HG02678 (cell line): Measurements from ENCODE around the gene CBY3.
"Not testable (repeated sequence)": the region's sequence is repeated elsewhere in the genome, so short reads cannot be mapped to it uniquely, and the experiment has no call there.

Experiments used
- ATAC-seq: cut with Tn5 transposase; IDR thresholded peaks from one replicate; pipeline ENCODE4 v1.9.1; 2021; ENCODE audit warnings: mild to moderate bottlenecking, moderate library complexity; ENCODE audit not compliant: unreplicated experiment

CBY3 gene

GRCh38 chr5:179680780-179681401 is at the start of gene CBY3:
CBY3 (minus strand) TSS chr5:179681034; CDS start chr5:179680918, 116 bp downstream.
- no peak for ATAC-seq

GRCh38 chr5:179730356-179730755 is 49.5 kb upstream of the CBY3 start:
- no peak for ATAC-seq

GRCh38 chr5:179729727-179730126 is 48.9 kb upstream of the CBY3 start:
- ATAC-seq = no peak

- ATAC-seq = no peak
These were observed 48.5 kb upstream of the CBY3 start for GRCh38 chr5:179729303-179729702.

- no peak for ATAC-seq
These were observed 46.3 kb upstream of the CBY3 start for GRCh38 chr5:179727106-179727505.

- ATAC-seq = no peak
These were observed 43.3 kb upstream of the CBY3 start for GRCh38 chr5:179724163-179724562.

GRCh38 chr5:179720222-179720621 is 39.4 kb upstream of the CBY3 start:
- no peak for ATAC-seq

GRCh38 chr5:179716286-179716685 is 35.5 kb upstream of the CBY3 start:
- no peak for ATAC-seq

GRCh38 chr5:179700401-179700918 is 19.6 kb upstream of the CBY3 start:
- no peak for ATAC-seq

- no peak for ATAC-seq
These were observed 18.9 kb upstream of the CBY3 start for GRCh38 chr5:179699616-179700237.

GRCh38 chr5:179698935-179699615 is 18.2 kb upstream of the CBY3 start, which contains the start of gene CANX:
CANX (plus strand) TSS chr5:179698967; CDS start chr5:179705682, 6,715 bp downstream.
- peak; percentile 12 for ATAC-seq

GRCh38 chr5:179697993-179698934 is 17.4 kb upstream of the CBY3 start:
- ATAC-seq = peak; percentile 90

GRCh38 chr5:179697543-179697942 is 16.7 kb upstream of the CBY3 start:
- not testable (repeated sequence) for ATAC-seq

GRCh38 chr5:179697108-179697507 is 16.3 kb upstream of the CBY3 start:
- ATAC-seq = no peak

GRCh38 chr5:179696603-179697002 is 15.8 kb upstream of the CBY3 start:
- no peak for ATAC-seq

GRCh38 chr5:179694561-179694960 is 13.7 kb upstream of the CBY3 start:
- no peak for ATAC-seq

- not testable (repeated sequence) for ATAC-seq
These were observed 8.4 kb upstream of the CBY3 start for GRCh38 chr5:179689212-179689611.

GRCh38 chr5:179680014-179680779 is 637 bp downstream of the CBY3 start:
- no peak for ATAC-seq

GRCh38 chr5:179679014-179679674 is 1.7 kb downstream of the CBY3 start:
- peak; percentile 21 for ATAC-seq
